ENCODE results near the gene SNAI3.

- no peak for TF ChIP-seq EZH2 (IDR thresholded peaks at IDR 0.05; ENCODE audit: low read depth, unreplicated experiment)
- TF ChIP-seq, protein P1, sequence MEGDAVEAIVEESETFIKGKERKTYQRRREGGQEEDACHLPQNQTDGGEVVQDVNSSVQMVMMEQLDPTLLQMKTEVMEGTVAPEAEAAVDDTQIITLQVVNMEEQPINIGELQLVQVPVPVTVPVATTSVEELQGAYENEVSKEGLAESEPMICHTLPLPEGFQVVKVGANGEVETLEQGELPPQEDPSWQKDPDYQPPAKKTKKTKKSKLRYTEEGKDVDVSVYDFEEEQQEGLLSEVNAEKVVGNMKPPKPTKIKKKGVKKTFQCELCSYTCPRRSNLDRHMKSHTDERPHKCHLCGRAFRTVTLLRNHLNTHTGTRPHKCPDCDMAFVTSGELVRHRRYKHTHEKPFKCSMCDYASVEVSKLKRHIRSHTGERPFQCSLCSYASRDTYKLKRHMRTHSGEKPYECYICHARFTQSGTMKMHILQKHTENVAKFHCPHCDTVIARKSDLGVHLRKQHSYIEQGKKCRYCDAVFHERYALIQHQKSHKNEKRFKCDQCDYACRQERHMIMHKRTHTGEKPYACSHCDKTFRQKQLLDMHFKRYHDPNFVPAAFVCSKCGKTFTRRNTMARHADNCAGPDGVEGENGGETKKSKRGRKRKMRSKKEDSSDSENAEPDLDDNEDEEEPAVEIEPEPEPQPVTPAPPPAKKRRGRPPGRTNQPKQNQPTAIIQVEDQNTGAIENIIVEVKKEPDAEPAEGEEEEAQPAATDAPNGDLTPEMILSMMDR (conservative IDR thresholded peaks at IDR 0.05; ENCODE audit: low read depth in 2 of 2): no peak
- no peak for TF ChIP-seq CREB1 (CRISPR knock-in tag; IDR thresholded peaks at IDR 0.05; ENCODE audit: low read depth)
- no peak for TF ChIP-seq POLR2AphosphoS5 (IDR thresholded peaks at IDR 0.05; ENCODE audit: low read depth)
- no peak for TF ChIP-seq JUNB (IDR thresholded peaks at IDR 0.05; ENCODE audit: unreplicated experiment)
- no peak for TF ChIP-seq REST (IDR thresholded peaks at IDR 0.05; ENCODE audit: unreplicated experiment)
- TF ChIP-seq EZH2phosphoT487 (IDR thresholded peaks at IDR 0.05; ENCODE audit: unreplicated experiment): no peak
Measured at GRCh38 chr16:88695753-88696152, 9.4 kb upstream of the SNAI3 start.

Data from GM23338 (cell line).